Measurements from ENCODE around the gene MCM5.
"Not testable (repeated sequence)": the region's sequence is repeated elsewhere in the genome, so short reads cannot be mapped to it uniquely, and the experiment has no call there.

MCM5 gene

GRCh38 chr22:35379146-35379993 lies 20.6 kb upstream of the MCM5 start:
- DNase-seq: no peak

- DNase-seq: no peak
Measured at GRCh38 chr22:35380013-35380412, 19.9 kb upstream of the MCM5 start.

GRCh38 chr22:35380537-35381423 lies 19.2 kb upstream of the MCM5 start, which contains the start of gene HMOX1:
Gene HMOX1 (plus strand): TSS chr22:35381096. CDS start chr22:35381174, 78 bp downstream.
- peak; percentile 70 for DNase-seq

GRCh38 chr22:35381424-35382009 lies 18.4 kb upstream of the MCM5 start:
- no peak for DNase-seq

- no peak for DNase-seq
Measured at GRCh38 chr22:35383679-35384071, 16.3 kb upstream of the MCM5 start.

- no peak for DNase-seq
Measured at GRCh38 chr22:35384527-35384926, 15.4 kb upstream of the MCM5 start.

- DNase-seq: no peak
Measured at GRCh38 chr22:35384975-35385588, 14.9 kb upstream of the MCM5 start.

- DNase-seq: no peak
Measured at GRCh38 chr22:35386670-35387288, 13.2 kb upstream of the MCM5 start.

GRCh38 chr22:35390933-35391332 lies 9.0 kb upstream of the MCM5 start:
- no peak for DNase-seq

GRCh38 chr22:35392357-35392756 lies 7.6 kb upstream of the MCM5 start:
- DNase-seq: no peak

GRCh38 chr22:35393116-35394010 lies 6.6 kb upstream of the MCM5 start:
- no peak for DNase-seq

GRCh38 chr22:35394011-35394312 lies 6.0 kb upstream of the MCM5 start:
- DNase-seq: no peak

GRCh38 chr22:35394810-35395563 lies 5.0 kb upstream of the MCM5 start:
- DNase-seq: no peak

GRCh38 chr22:35396622-35397021 lies 3.3 kb upstream of the MCM5 start:
- DNase-seq: not testable (repeated sequence)

GRCh38 chr22:35397095-35397904 lies 2.6 kb upstream of the MCM5 start:
- DNase-seq: no peak

- DNase-seq: no peak
Measured at GRCh38 chr22:35398591-35398973, 1.4 kb upstream of the MCM5 start.

GRCh38 chr22:35399114-35399677 lies 744 bp upstream of the MCM5 start:
- peak; percentile 24 for DNase-seq

- DNase-seq: peak; percentile 47
Measured at GRCh38 chr22:35400501-35400790, 506 bp downstream of the MCM5 start.

- no peak for DNase-seq
Measured at GRCh38 chr22:35401863-35402262, 1.9 kb downstream of the MCM5 start.

- DNase-seq: no peak
Measured at GRCh38 chr22:35403356-35403755, 3.4 kb downstream of the MCM5 start.
